HepG2 (cell line): ENCODE results near the gene GFRA3. TPM values are rescaled to one million over a fixed set of nuclear protein-coding genes. Genes with fewer than 3 reads are reported as not detected.

Experiments
- CBX5 ChIP-seq: sonication (generic); formaldehyde crosslinking; IDR thresholded peaks from 2 replicates; pipeline ENCODE4 v1.4.0; 2020; ENCODE audit warnings: missing genetic modification reagents, borderline replicate concordance
- NCOA1 ChIP-seq: sonication (generic); formaldehyde crosslinking; IDR thresholded peaks from 2 replicates; pipeline ENCODE4 v1.9.0; 2021; ENCODE audit warnings: missing genetic modification reagents
- NFIB ChIP-seq: sonication (generic); formaldehyde crosslinking; IDR thresholded peaks from 2 replicates; pipeline ENCODE4 v1.9.0; 2021; ENCODE audit warnings: missing genetic modification reagents, mild to moderate bottlenecking, borderline replicate concordance
- NFYB ChIP-seq: sonication (generic); formaldehyde crosslinking; IDR thresholded peaks from 2 replicates; pipeline ENCODE4 v1.4.0; 2020; ENCODE audit warnings: missing genetic modification reagents
- NR2F6 ChIP-seq, 2 experiments: IDR thresholded peaks; 2 replicates each; pipeline ENCODE4 v1.6.1; 2016; ENCODE audit warnings: antibody characterized with exemption in 1 of 2, mild to moderate bottlenecking in 1 of 2
- PITX1 ChIP-seq: sonication (generic); formaldehyde crosslinking; IDR thresholded peaks from 2 replicates; pipeline ENCODE4 v1.5.1; 2020; ENCODE audit warnings: mild to moderate bottlenecking, missing genetic modification reagents
- SALL2 ChIP-seq: sonication (generic); formaldehyde crosslinking; IDR thresholded peaks from 2 replicates; pipeline ENCODE4 v1.8.1; 2023; ENCODE audit warnings: mild to moderate bottlenecking, missing genetic modification reagents, inconsistent platforms
- SRSF1 ChIP-seq: fragments of 200-400 bp; formaldehyde crosslinking; optimal IDR thresholded peaks from 2 replicates; pipeline ENCODE3; 2017; ENCODE audit warnings: mild to moderate bottlenecking, low read depth, low read length, moderate library complexity
- ZC3H13 ChIP-seq: sonication (generic); formaldehyde crosslinking; IDR thresholded peaks from 2 replicates; pipeline ENCODE4 v1.8.1; 2023; ENCODE audit warnings: mild to moderate bottlenecking, missing genetic modification reagents, moderate library complexity
- ZKSCAN1 ChIP-seq: fragments of 150-350 bp; IDR thresholded peaks from 2 replicates; pipeline ENCODE4 v1.6.1; 2014; ENCODE audit warnings: low read length
- ZMYM3 ChIP-seq: sonication (generic); formaldehyde crosslinking; IDR thresholded peaks from 2 replicates; pipeline ENCODE4 v1.5.1; 2020; ENCODE audit warnings: mild to moderate bottlenecking, missing genetic modification reagents
- ZNF83 ChIP-seq: sonication (generic); formaldehyde crosslinking; IDR thresholded peaks from 2 replicates; pipeline ENCODE4 v1.4.0; 2020; ENCODE audit warnings: missing genetic modification reagents, mild to moderate bottlenecking, borderline replicate concordance
- polyA plus RNA-seq, 8 experiments: library from polyadenylated mRNA; depleted of rRNA in 3 of 8; stranded (reverse) in 7 of 8; unstranded in 1 of 8; fragments of >200 nt; fragmentation: Illumina TruSeq in 4 of 8; extraction: Trizol in 4 of 8; gene quantifications; 2 replicates each; pipeline versions ENCODE4 v1.2.1 to v1.2.3, GENCODE V29; 2011 to 2016; ENCODE audit warnings: low read depth in 4 of 8, missing spikeins in 1 of 8, mixed read lengths in 1 of 8; ENCODE audit not compliant: insufficient read depth in 1 of 8
- total RNA-seq, 5 experiments: library from RNA; depleted of rRNA; stranded (reverse); fragments of >200 nt; fragmentation: Illumina TruSeq; extraction: Trizol; gene quantifications; 2 replicates each; pipeline ENCODE4 v1.2.3, GENCODE V29; 2016; ENCODE audit warnings: low read depth in 1 of 5
- TF ChIP-seq, protein P1 (sequence below): sonication (generic); formaldehyde crosslinking; IDR thresholded peaks from 2 replicates; pipeline ENCODE4 v1.5.0; 2020; ENCODE audit warnings: mild to moderate bottlenecking, missing genetic modification reagents, borderline replicate concordance
- TF ChIP-seq, protein P2 (sequence below): sonication (generic); formaldehyde crosslinking; IDR thresholded peaks from 2 replicates; pipeline ENCODE4 v1.4.0; 2020; ENCODE audit warnings: mild to moderate bottlenecking, low read depth, missing genetic modification reagents
- TF ChIP-seq, protein P3 (sequence below): IDR thresholded peaks from 2 replicates; pipeline ENCODE4 v1.6.1; 2016; ENCODE audit warnings: mild to moderate bottlenecking
- TF ChIP-seq, protein P4 (sequence below): sonication (generic); IDR thresholded peaks from 2 replicates; pipeline ENCODE4 v1.6.1; 2016; ENCODE audit warnings: low read depth, borderline replicate concordance
- TF ChIP-seq, protein P5 (sequence below): sonication (generic); formaldehyde crosslinking; IDR thresholded peaks from 2 replicates; pipeline ENCODE4 v1.4.0; 2020; ENCODE audit warnings: mild to moderate bottlenecking, missing genetic modification reagents

GFRA3 gene
- total and polyA plus RNA-seq, 2 of the 13 experiments (the other 11 are each of a cell fraction or from before 2014, with no cell fraction given) = 0.27 to 0.30 TPM

DNA sequence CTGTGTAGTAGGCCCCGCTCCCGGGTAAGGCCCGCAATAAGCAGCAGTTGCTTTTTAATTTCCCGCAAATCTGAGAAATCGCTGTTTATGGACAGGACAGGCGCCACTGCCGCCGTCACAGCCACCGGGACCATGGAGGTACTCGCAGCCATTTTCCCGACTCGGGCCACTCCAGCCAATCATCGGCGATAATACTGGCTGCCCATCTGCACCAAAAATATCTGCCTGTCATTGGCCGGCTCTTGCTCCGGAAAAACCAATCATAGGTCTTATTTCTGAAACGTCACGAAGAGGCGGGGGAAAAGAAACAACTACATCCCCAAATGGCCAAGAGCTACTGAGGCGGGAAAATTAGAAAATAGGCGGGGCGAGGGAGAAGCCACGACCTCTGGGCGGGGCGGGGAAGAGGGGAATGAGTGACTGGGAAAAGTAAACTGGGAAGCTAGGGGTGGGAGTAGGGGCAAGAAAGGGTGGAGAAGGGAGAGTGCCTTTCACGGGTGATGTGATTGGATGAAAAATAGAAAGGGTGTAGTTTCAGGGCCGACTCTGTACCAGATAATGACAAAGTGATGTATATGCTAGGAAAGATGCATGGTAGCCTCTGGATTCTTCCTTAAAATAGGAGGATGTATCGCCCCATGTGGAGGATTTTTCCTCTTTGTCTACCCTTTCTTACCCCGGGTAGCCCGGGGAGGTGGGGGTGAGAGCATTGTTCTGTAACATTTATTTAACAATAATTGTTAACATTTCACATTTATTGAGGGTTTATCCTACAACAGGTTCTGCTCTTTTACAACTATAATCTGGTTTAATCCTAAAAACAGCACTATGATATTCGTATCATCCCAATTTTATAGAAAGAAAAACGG lies 61.0 kb downstream of the GFRA3 start, which contains the start of gene CDC23 (continued):
- TF ChIP-seq, protein P1, sequence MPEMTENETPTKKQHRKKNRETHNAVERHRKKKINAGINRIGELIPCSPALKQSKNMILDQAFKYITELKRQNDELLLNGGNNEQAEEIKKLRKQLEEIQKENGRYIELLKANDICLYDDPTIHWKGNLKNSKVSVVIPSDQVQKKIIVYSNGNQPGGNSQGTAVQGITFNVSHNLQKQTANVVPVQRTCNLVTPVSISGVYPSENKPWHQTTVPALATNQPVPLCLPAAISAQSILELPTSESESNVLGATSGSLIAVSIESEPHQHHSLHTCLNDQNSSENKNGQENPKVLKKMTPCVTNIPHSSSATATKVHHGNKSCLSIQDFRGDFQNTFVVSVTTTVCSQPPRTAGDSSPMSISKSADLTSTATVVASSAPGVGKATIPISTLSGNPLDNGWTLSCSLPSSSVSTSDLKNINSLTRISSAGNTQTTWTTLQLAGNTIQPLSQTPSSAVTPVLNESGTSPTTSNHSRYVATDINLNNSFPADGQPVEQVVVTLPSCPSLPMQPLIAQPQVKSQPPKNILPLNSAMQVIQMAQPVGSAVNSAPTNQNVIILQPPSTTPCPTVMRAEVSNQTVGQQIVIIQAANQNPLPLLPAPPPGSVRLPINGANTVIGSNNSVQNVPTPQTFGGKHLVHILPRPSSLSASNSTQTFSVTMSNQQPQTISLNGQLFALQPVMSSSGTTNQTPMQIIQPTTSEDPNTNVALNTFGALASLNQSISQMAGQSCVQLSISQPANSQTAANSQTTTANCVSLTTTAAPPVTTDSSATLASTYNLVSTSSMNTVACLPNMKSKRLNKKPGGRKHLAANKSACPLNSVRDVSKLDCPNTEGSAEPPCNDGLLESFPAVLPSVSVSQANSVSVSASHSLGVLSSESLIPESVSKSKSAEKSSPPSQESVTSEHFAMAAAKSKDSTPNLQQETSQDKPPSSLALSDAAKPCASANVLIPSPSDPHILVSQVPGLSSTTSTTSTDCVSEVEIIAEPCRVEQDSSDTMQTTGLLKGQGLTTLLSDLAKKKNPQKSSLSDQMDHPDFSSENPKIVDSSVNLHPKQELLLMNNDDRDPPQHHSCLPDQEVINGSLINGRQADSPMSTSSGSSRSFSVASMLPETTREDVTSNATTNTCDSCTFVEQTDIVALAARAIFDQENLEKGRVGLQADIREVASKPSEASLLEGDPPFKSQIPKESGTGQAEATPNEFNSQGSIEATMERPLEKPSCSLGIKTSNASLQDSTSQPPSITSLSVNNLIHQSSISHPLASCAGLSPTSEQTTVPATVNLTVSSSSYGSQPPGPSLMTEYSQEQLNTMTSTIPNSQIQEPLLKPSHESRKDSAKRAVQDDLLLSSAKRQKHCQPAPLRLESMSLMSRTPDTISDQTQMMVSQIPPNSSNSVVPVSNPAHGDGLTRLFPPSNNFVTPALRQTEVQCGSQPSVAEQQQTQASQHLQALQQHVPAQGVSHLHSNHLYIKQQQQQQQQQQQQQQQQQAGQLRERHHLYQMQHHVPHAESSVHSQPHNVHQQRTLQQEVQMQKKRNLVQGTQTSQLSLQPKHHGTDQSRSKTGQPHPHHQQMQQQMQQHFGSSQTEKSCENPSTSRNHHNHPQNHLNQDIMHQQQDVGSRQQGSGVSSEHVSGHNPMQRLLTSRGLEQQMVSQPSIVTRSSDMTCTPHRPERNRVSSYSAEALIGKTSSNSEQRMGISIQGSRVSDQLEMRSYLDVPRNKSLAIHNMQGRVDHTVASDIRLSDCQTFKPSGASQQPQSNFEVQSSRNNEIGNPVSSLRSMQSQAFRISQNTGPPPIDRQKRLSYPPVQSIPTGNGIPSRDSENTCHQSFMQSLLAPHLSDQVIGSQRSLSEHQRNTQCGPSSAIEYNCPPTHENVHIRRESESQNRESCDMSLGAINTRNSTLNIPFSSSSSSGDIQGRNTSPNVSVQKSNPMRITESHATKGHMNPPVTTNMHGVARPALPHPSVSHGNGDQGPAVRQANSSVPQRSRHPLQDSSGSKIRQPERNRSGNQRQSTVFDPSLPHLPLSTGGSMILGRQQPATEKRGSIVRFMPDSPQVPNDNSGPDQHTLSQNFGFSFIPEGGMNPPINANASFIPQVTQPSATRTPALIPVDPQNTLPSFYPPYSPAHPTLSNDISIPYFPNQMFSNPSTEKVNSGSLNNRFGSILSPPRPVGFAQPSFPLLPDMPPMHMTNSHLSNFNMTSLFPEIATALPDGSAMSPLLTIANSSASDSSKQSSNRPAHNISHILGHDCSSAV (CRISPR knock-in tag) = no peak
- TF ChIP-seq SALL2 (CRISPR knock-in tag) (no peak), NR2F6 (IDR thresholded peaks at IDR 0.05) (no peak; the same call in 1 of the 2 replicates), NR2F6 (CRISPR knock-in tag; IDR thresholded peaks at IDR 0.05) (peak; percentile 27; the same call in 1 of the 2 replicates), ZKSCAN1 (no peak), PITX1 (CRISPR knock-in tag) (no peak; the same call in 1 of the 2 replicates), ZC3H13 (CRISPR knock-in tag) (0 out of 2 replicates have a peak, but pooled peaks have one; percentile 62), NCOA1 (CRISPR knock-in tag) (no peak), ZMYM3 (CRISPR knock-in tag) (no peak), CBX5 (CRISPR knock-in tag) (no peak), ZNF83 (CRISPR knock-in tag) (no peak), NFIB (no peak), NFYB (peak; percentile 97), SRSF1 (peak; percentile 34)
- TF ChIP-seq, protein P2, sequence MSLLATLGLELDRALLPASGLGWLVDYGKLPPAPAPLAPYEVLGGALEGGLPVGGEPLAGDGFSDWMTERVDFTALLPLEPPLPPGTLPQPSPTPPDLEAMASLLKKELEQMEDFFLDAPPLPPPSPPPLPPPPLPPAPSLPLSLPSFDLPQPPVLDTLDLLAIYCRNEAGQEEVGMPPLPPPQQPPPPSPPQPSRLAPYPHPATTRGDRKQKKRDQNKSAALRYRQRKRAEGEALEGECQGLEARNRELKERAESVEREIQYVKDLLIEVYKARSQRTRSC (CRISPR knock-in tag) = no peak
- TF ChIP-seq, protein P3, sequence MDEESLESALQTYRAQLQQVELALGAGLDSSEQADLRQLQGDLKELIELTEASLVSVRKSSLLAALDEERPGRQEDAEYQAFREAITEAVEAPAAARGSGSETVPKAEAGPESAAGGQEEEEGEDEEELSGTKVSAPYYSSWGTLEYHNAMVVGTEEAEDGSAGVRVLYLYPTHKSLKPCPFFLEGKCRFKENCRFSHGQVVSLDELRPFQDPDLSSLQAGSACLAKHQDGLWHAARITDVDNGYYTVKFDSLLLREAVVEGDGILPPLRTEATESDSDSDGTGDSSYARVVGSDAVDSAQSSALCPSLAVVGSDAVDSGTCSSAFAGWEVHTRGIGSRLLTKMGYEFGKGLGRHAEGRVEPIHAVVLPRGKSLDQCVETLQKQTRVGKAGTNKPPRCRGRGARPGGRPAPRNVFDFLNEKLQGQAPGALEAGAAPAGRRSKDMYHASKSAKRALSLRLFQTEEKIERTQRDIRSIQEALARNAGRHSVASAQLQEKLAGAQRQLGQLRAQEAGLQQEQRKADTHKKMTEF = no peak
- TF ChIP-seq, protein P4, sequence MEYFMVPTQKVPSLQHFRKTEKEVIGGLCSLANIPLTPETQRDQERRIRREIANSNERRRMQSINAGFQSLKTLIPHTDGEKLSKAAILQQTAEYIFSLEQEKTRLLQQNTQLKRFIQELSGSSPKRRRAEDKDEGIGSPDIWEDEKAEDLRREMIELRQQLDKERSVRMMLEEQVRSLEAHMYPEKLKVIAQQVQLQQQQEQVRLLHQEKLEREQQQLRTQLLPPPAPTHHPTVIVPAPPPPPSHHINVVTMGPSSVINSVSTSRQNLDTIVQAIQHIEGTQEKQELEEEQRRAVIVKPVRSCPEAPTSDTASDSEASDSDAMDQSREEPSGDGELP = no peak
- TF ChIP-seq, protein P5, sequence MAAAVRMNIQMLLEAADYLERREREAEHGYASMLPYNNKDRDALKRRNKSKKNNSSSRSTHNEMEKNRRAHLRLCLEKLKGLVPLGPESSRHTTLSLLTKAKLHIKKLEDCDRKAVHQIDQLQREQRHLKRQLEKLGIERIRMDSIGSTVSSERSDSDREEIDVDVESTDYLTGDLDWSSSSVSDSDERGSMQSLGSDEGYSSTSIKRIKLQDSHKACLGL = no peak; the same call in 1 of the 2 replicates
